Stimulated activated CD8-positive, alpha-beta memory T cell treated with anti-CD3 and anti-CD28 coated beads, Interleukin-4, amount 100 ng/mL, for 1 hour (primary cell): ENCODE results near the gene TMEM72.
A peak's percentile ranks its signal among the peaks of the same experiment; 100 is the strongest.

ENCODE experiments used
- DNase-seq, 2 donors: peaks; one replicate each; pipeline ENCODE4 v3.0.0-alpha.2; 2020; ENCODE audit warnings: low read depth in 2 of 2, low spot score in 1 of 2

TMEM72 gene

GRCh38 chr10:44966816-44967509 lies 55.8 kb downstream of the TMEM72 start:
- DNase-seq: no peak

GRCh38 chr10:44967616-44968015 lies 56.5 kb downstream of the TMEM72 start:
- no peak for DNase-seq

GRCh38 chr10:44968091-44968490 lies 57.0 kb downstream of the TMEM72 start:
- DNase-seq: no peak

GRCh38 chr10:44968500-44969400 lies 57.6 kb downstream of the TMEM72 start:
- DNase-seq: no peak

- no peak for DNase-seq
Measured at GRCh38 chr10:44969854-44970253, 58.7 kb downstream of the TMEM72 start.

- no peak for DNase-seq
Measured at GRCh38 chr10:44970812-44971395, 59.8 kb downstream of the TMEM72 start.

GRCh38 chr10:44971434-44971833 lies 60.3 kb downstream of the TMEM72 start:
- DNase-seq: no peak

GRCh38 chr10:44971935-44972757 lies 61.0 kb downstream of the TMEM72 start:
- no peak for DNase-seq

- no peak for DNase-seq
Measured at GRCh38 chr10:44972874-44973306, 61.8 kb downstream of the TMEM72 start.

GRCh38 chr10:44973323-44974081 lies 62.4 kb downstream of the TMEM72 start:
- no peak for DNase-seq

- no peak for DNase-seq
Measured at GRCh38 chr10:44974082-44974627, 63.0 kb downstream of the TMEM72 start.

- peak in 1 of 2 donors; percentile 28 for DNase-seq
Measured at GRCh38 chr10:44974628-44975430, 63.7 kb downstream of the TMEM72 start.

- no peak for DNase-seq
Measured at GRCh38 chr10:44975431-44976331, 64.5 kb downstream of the TMEM72 start.

- no peak for DNase-seq
Measured at GRCh38 chr10:44976352-44977198, 65.4 kb downstream of the TMEM72 start.

GRCh38 chr10:44977287-44978212 lies 66.4 kb downstream of the TMEM72 start:
- no peak for DNase-seq

GRCh38 chr10:44978213-44978569 lies 67.1 kb downstream of the TMEM72 start:
- DNase-seq: no peak
